ENCODE data around the gene PPP2CA. TPM values are rescaled to one million over a fixed set of nuclear protein-coding genes. Genes with fewer than 3 reads are reported as not detected.

PPP2CA gene
- total and polyA plus RNA-seq, 2 of the 8 experiments (the other 6 are each of a cell fraction or from before 2014, with no cell fraction given), result 75.0 to 205 TPM

DNA sequence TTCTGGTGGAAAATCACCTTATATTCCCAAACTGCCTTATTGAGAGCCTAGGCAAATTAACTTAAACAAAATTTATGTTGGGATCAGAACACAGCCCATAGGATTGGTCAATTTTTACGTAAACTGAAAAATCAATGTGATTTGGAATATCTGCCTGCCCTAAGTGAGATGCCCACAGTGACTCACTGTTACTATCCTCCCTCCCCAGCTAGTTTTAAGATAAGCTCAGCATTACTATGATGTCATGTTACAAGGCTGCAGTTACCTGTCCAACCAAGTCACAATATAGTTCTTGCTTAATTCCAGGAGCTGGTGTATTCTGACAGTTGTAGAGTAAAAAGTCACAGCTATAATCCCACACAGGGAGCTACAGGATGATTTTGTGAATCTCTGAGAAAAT lies 72.2 kb downstream of the PPP2CA start (continued):
- TF ChIP-seq, protein P1, sequence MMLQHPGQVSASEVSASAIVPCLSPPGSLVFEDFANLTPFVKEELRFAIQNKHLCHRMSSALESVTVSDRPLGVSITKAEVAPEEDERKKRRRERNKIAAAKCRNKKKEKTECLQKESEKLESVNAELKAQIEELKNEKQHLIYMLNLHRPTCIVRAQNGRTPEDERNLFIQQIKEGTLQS (IDR thresholded peaks at IDR 0.05; ENCODE audit: insufficient read depth, low read depth, low read length), result no peak
- no peak for TF ChIP-seq CBX5 (IDR thresholded peaks at IDR 0.05; ENCODE audit: low read depth, low read length)
- no peak for TF ChIP-seq SP4 (IDR thresholded peaks at IDR 0.05; ENCODE audit: low read length)
- no peak for TF ChIP-seq USF2 (IDR thresholded peaks at IDR 0.05; ENCODE audit: low read length)
- TF ChIP-seq CBX8 (IDR thresholded peaks at IDR 0.05; ENCODE audit: borderline replicate concordance, low read depth, low read length), result no peak
- no peak for TF ChIP-seq HDAC2 (IDR thresholded peaks at IDR 0.05; ENCODE audit: borderline replicate concordance in 1 of 2, low read depth in 2 of 2, low read length in 2 of 2)
- no peak for TF ChIP-seq EZH2 (IDR thresholded peaks at IDR 0.05; ENCODE audit: low read depth, low read length, severe bottlenecking)
- TF ChIP-seq SAP30 (IDR thresholded peaks at IDR 0.05; ENCODE audit: insufficient read depth, insufficient replicate concordance, low read length), result no peak
- TF ChIP-seq GTF2F1 (IDR thresholded peaks at IDR 0.05; ENCODE audit: borderline replicate concordance, low read depth, low read length), result no peak
